H1 (cell line): ENCODE results near the gene CDCA4. TPM values are rescaled to one million over a fixed set of nuclear protein-coding genes. Genes with fewer than 3 reads are reported as not detected.

ENCODE experiments used
- CTCF ChIA-PET: fragments of 300-600 bp; sonication (Branson Sonifier 250); formaldehyde crosslinking; loops from one replicate; lab custom pipeline; 2021; ENCODE audit not compliant: partially characterized antibody; lab: Charles Lee
- POLR2A ChIA-PET: fragments of 300-600 bp; sonication (Branson Sonifier 250); formaldehyde crosslinking; loops from one replicate; lab custom pipeline; 2021; ENCODE audit warnings: inconsistent platforms; ENCODE audit not compliant: partially characterized antibody; lab: Charles Lee
- DNase-seq, 2 experiments: peaks; one replicate each; pipeline versions ENCODE4 v3.0.0 to v3.0.0-alpha.2; 2010 to 2022; ENCODE audit warnings: low spot score in 2 of 2, low read depth in 1 of 2, mixed read lengths in 1 of 2
- FAIRE-seq: peaks from 2 replicates; lab custom pipeline; 2011; peaks lifted over from hg19 to GRCh38; lab: Jason Lieb, UNC
- H2AFZ ChIP-seq: 2 replicates; pipeline ENCODE4 v1.8.1; 2012; ENCODE audit warnings: low read length, inconsistent platforms
- H2AK5ac ChIP-seq: 2 replicates; pipeline ENCODE4 v1.6.1; 2013; ENCODE audit warnings: low read depth, low read length
- H2BK120ac ChIP-seq: replicated peaks from 2 replicates; pipeline ENCODE3; 2013; ENCODE audit warnings: low read depth, low read length, inconsistent platforms
- H2BK12ac ChIP-seq: 2 replicates; pipeline ENCODE4 v1.6.1; 2013; ENCODE audit warnings: low read depth, low read length
- H2BK15ac ChIP-seq: 2 replicates; pipeline ENCODE4 v1.6.1; 2013; ENCODE audit warnings: low read length
- H2BK20ac ChIP-seq: 2 replicates; pipeline ENCODE4 v1.6.1; 2013; ENCODE audit warnings: low read length
- H2BK5ac ChIP-seq: 2 replicates; pipeline ENCODE4 v1.6.1; 2013; ENCODE audit warnings: low read depth, low read length
- H3K14ac ChIP-seq: 2 replicates; pipeline ENCODE4 v1.6.1; 2013; ENCODE audit warnings: inconsistent platforms; ENCODE audit not compliant: insufficient read length
- H3K18ac ChIP-seq: 2 replicates; pipeline ENCODE4 v1.6.1; 2013; ENCODE audit warnings: low read length; ENCODE audit errors: extremely low read depth
- H3K23ac ChIP-seq: 2 replicates; pipeline ENCODE4 v1.6.1; 2013; ENCODE audit warnings: inconsistent platforms; ENCODE audit not compliant: insufficient read length
- H3K23me2 ChIP-seq: 2 replicates; pipeline ENCODE4 v1.6.1; 2013; ENCODE audit warnings: low read depth, low read length
- H3K27ac ChIP-seq: 2 replicates; pipeline ENCODE4 v1.6.1; 2011; ENCODE audit warnings: low read depth, low read length, inconsistent platforms
- H3K27me3 ChIP-seq, 4 experiments: replicated peaks in 1 of 4; 1 replicate in 1 of 4; 2 replicates in 3 of 4; pipeline versions ENCODE4 v1.6.1 to v1.8.1; 2011 to 2013; ENCODE audit warnings: low read length in 3 of 4, mild to moderate bottlenecking in 3 of 4, inconsistent platforms in 2 of 4, mixed read lengths in 2 of 4, moderate library complexity in 1 of 4; ENCODE audit not compliant: control insufficient read depth in 3 of 4, insufficient read depth in 3 of 4; ENCODE audit errors: extremely low read depth in 1 of 4
- H3K36me3 ChIP-seq, 4 experiments: 2 replicates each; pipeline versions ENCODE4 v1.6.1 to v1.8.1; 2011 to 2013; ENCODE audit warnings: mild to moderate bottlenecking in 4 of 4, low read length in 3 of 4, moderate library complexity in 2 of 4, control low read depth in 1 of 4, inconsistent platforms in 1 of 4; ENCODE audit not compliant: insufficient read depth in 4 of 4, control insufficient read depth in 2 of 4
- H3K4ac ChIP-seq: replicated peaks from 2 replicates; pipeline ENCODE3; 2013; ENCODE audit warnings: low read length, low read depth, mixed read lengths, inconsistent platforms; ENCODE audit not compliant: insufficient read length
- H3K4me1 ChIP-seq, 4 experiments: replicated peaks in 1 of 4; 1 replicate in 1 of 4; 2 replicates in 3 of 4; pipeline versions ENCODE4 v1.6.1 to v1.8.1; 2011 to 2013; ENCODE audit warnings: low read length in 3 of 4, inconsistent platforms in 2 of 4, mixed read lengths in 1 of 4; ENCODE audit not compliant: insufficient read depth in 4 of 4, control insufficient read depth in 3 of 4
- H3K4me2 ChIP-seq, 2 experiments: 2 replicates each; pipeline versions ENCODE4 v1.6.1 to v1.8.1; 2011 to 2013; ENCODE audit warnings: low read depth in 2 of 2, low read length in 2 of 2, control low read depth in 1 of 2, inconsistent platforms in 1 of 2, mild to moderate bottlenecking in 1 of 2; ENCODE audit not compliant: insufficient read depth in 1 of 2
- H3K4me3 ChIP-seq, 4 experiments: fragments of 200-600, 300-600 bp in 1 of 4; sonication (generic), shearing (Covaris generic), sonication (Bioruptor Twin) in 1 of 4; 2 replicates each; pipeline versions ENCODE4 v1.5.1 to v1.8.1; 2011 to 2016; ENCODE audit warnings: low read length in 4 of 4, low read depth in 3 of 4, control low read depth in 2 of 4, inconsistent platforms in 2 of 4, mild to moderate bottlenecking in 2 of 4, mixed read lengths in 1 of 4, moderate library complexity in 1 of 4; ENCODE audit not compliant: insufficient read depth in 2 of 4; ENCODE audit errors: extremely low read depth in 1 of 4
- H3K56ac ChIP-seq: replicated peaks from 2 replicates; pipeline ENCODE3; 2013; ENCODE audit warnings: low read depth, mild to moderate bottlenecking, mixed read lengths, low read length, inconsistent platforms; ENCODE audit not compliant: insufficient read length
- H3K79me1 ChIP-seq: 2 replicates; pipeline ENCODE4 v1.6.1; 2013; ENCODE audit warnings: low read depth, low read length, control low read depth
- H3K79me2 ChIP-seq, 2 experiments: 2 replicates each; pipeline versions ENCODE4 v1.6.1 to v1.8.1; 2012 to 2013; ENCODE audit warnings: low read length in 2 of 2, mild to moderate bottlenecking in 2 of 2, inconsistent platforms in 1 of 2; ENCODE audit not compliant: insufficient read depth in 2 of 2, control insufficient read depth in 1 of 2
- H3K9ac ChIP-seq, 4 experiments: replicated peaks in 1 of 4; 1 replicate in 1 of 4; 2 replicates in 3 of 4; pipeline versions ENCODE4 v1.6.1 to v1.8.1; 2011 to 2013; ENCODE audit warnings: low read depth in 3 of 4, low read length in 3 of 4, control low read depth in 2 of 4, mild to moderate bottlenecking in 2 of 4, moderate library complexity in 2 of 4, inconsistent platforms in 1 of 4; ENCODE audit errors: extremely low read depth in 1 of 4
- H3K9me3 ChIP-seq, 2 experiments: 2 replicates each; pipeline versions ENCODE4 v1.6.1 to v1.8.1; 2012 to 2013; ENCODE audit warnings: mild to moderate bottlenecking in 2 of 2, moderate library complexity in 2 of 2, control low read depth in 1 of 2, inconsistent platforms in 1 of 2, low read depth in 1 of 2, low read length in 1 of 2, mixed read lengths in 1 of 2; ENCODE audit not compliant: insufficient read depth in 2 of 2
- H4K20me1 ChIP-seq, 2 experiments: replicated peaks in 1 of 2; 2 replicates each; pipeline versions ENCODE3 to v1.8.1; 2011 to 2013; ENCODE audit warnings: inconsistent platforms in 2 of 2, low read length in 2 of 2, mild to moderate bottlenecking in 1 of 2; ENCODE audit not compliant: insufficient read depth in 2 of 2, control insufficient read depth in 1 of 2
- H4K5ac ChIP-seq: 2 replicates; pipeline ENCODE4 v1.6.1; 2013; ENCODE audit warnings: low read length, low read depth, mixed read lengths, inconsistent platforms; ENCODE audit not compliant: insufficient read length
- H4K8ac ChIP-seq: 2 replicates; pipeline ENCODE4 v1.8.0; 2013; ENCODE audit warnings: mild to moderate bottlenecking, moderate library complexity, low read length, inconsistent platforms; ENCODE audit not compliant: insufficient read depth; ENCODE audit errors: extremely low read depth
- H4K91ac ChIP-seq: replicated peaks from 2 replicates; pipeline ENCODE3; 2013; ENCODE audit warnings: low read length, mixed read lengths, inconsistent platforms; ENCODE audit not compliant: insufficient read length
- BCL11A ChIP-seq, 2 experiments: IDR thresholded peaks; one replicate each; pipeline ENCODE4 v1.6.1; 2011; ENCODE audit warnings: low read depth in 2 of 2, low read length in 2 of 2, mild to moderate bottlenecking in 2 of 2
- BRCA1 ChIP-seq: IDR thresholded peaks from 2 replicates; pipeline ENCODE4 v1.6.1; 2012; ENCODE audit warnings: low read depth, low read length, improper control_type of control experiment
- CBX5 ChIP-seq: fragments of 300-800, 300-1000 bp; sonication (generic); IDR thresholded peaks from 2 replicates; pipeline ENCODE4 v1.7.1; 2016; ENCODE audit warnings: antibody characterized with exemption, low read length, low read depth
- CEBPB ChIP-seq: IDR thresholded peaks from 2 replicates; pipeline ENCODE4 v1.6.1; 2012; ENCODE audit warnings: low read depth, low read length
- GTF2F1 ChIP-seq: IDR thresholded peaks from 2 replicates; pipeline ENCODE4 v1.6.1; 2012; ENCODE audit warnings: low read depth, low read length, improper control_type of control experiment, borderline replicate concordance
- KDM5A ChIP-seq: fragments of 200-600 bp; IDR thresholded peaks from 2 replicates; pipeline ENCODE4 v1.7.1; 2012; ENCODE audit warnings: mild to moderate bottlenecking, low read length, inconsistent platforms, mixed read lengths
- PHF8 ChIP-seq: fragments of 200-600 bp; sonication (generic); conservative IDR thresholded peaks from 2 replicates; pipeline ENCODE4 v1.7.1; 2012; ENCODE audit warnings: low read depth, mild to moderate bottlenecking, inconsistent platforms, low read length, moderate library complexity
- RFX5 ChIP-seq: IDR thresholded peaks from 2 replicates; pipeline ENCODE4 v1.6.1; 2011; ENCODE audit warnings: low read depth, low read length, improper control_type of control experiment, borderline replicate concordance
- RNF2 ChIP-seq: fragments of 200-900, 300-1000 bp; sonication (generic); IDR thresholded peaks from 2 replicates; pipeline ENCODE4 v1.7.1; 2016; ENCODE audit warnings: borderline replicate concordance, low read depth, mild to moderate bottlenecking, antibody characterized with exemption, low read length; ENCODE audit not compliant: poor library complexity, severe bottlenecking; ENCODE audit errors: missing control alignments
- SIX5 ChIP-seq: IDR thresholded peaks from 2 replicates; pipeline ENCODE4 v1.6.1; 2011; ENCODE audit warnings: mild to moderate bottlenecking, low read depth, low read length
- YY1 ChIP-seq: IDR thresholded peaks from 2 replicates; pipeline ENCODE4 v1.6.1; 2011; ENCODE audit warnings: low read depth, mild to moderate bottlenecking, low read length
- WGBS, 2 experiments: shearing (Covaris generic) in 1 of 2; methylation state at CpG; one replicate each; pipeline versions ENCODE4 v1.1.6 to v1.1.7; 2013 to 2015; ENCODE audit warnings: low lambda C conversion rate in 2 of 2, mixed read lengths in 2 of 2, inconsistent platforms in 1 of 2, low coverage in 1 of 2, missing lambda C conversion rate in 1 of 2; ENCODE audit not compliant: insufficient replicate concordance in 2 of 2, insufficient coverage in 1 of 2, insufficient read length in 1 of 2; ENCODE audit errors: extremely low coverage in 1 of 2, missing lambda C conversion rate in 1 of 2; 5-methylcytosine and 5-hydroxymethylcytosine counted together
- polyA plus RNA-seq, 7 experiments: library from polyadenylated mRNA; depleted of rRNA in 3 of 7; stranded (reverse) in 5 of 7; unstranded in 2 of 7; fragments of >200 nt in 5 of 7; fragments of 200-250 nt in 2 of 7; gene quantifications; 1 replicate in 5 of 7; 2 replicates in 1 of 7; 4 replicates in 1 of 7; pipeline versions ENCODE4 v1.2.1 to v1.2.3, GENCODE V29; 2011 to 2013; ENCODE audit warnings: missing spikeins in 2 of 7, mixed read lengths in 2 of 7
- total RNA-seq: library from RNA; stranded (reverse); fragmentation: NEBNext Ultra II Directional; extraction: Animal tissue kit (Norgen Biotek cat#: 25700); gene quantifications from 2 replicates; pipeline ENCODE4 v1.2.1, GENCODE V29; 2021
- TF ChIP-seq, protein P1 (sequence below): IDR thresholded peaks from 2 replicates; pipeline ENCODE4 v1.6.1; 2012; ENCODE audit warnings: inconsistent platforms

Gene CDCA4
- total and polyA plus RNA-seq, 2 of the 8 experiments (the other 6 are each of a cell fraction or from before 2014, with no cell fraction given), result 49.9 to 62.4 TPM

DNA sequence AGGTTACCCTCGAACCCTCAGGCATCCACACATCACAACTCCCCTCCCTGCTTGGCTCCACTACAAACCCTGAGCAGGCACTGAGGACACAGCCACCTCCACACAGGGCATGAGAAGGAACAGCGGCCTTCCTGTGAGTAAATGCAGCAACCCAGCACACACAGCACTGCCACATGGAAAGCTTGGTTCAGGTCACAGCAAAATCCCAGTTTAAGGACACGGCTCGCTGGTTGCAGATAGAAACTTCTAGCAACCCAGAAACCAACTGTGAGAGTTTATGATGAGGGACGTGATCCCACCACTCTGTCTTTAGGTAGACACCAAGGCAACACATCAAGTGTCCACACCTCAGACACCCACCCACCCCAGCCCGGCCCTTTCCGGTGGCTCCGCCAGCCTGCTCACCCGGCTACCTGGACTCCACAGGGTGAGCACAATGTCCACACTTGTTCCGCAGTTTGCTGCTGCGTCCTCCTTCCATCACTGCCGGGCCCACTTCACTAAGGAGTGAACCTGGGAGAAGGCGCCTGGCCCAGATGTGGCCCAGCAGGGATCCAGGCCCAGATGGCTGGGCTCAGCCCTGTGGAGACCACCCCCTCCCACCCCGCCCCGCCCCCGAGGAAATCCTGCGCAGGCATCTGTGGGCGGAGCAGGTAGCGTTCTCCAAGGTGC, 13.2 kb downstream of the CDCA4 start:
- no peak overlapping the region for H2BK120ac ChIP-seq
- peaks cover 3 to 26% of the 10 kb centered on the region in 2 experiments; a peak in 3 of 4 replicates for H3K79me2 ChIP-seq
- no peak overlapping the region for H4K5ac ChIP-seq
- DNase-seq (no peak), FAIRE-seq (no peak)
- H3K4me3 ChIP-seq, result no peak overlapping the region
- no peak overlapping the region for H3K4me2 ChIP-seq
- H2AFZ ChIP-seq, result no peak overlapping the region
- H3K27ac ChIP-seq, result no peak overlapping the region
- no peak overlapping the region for H4K91ac ChIP-seq
- H3K27me3 ChIP-seq, result no peaks in the 10 kb centered on the region
- no peak overlapping the region for H3K56ac ChIP-seq
- H3K23me2 ChIP-seq, result no peaks in the 10 kb centered on the region
- peaks cover 21 to 39% of the 10 kb centered on the region in 2 experiments for H4K20me1 ChIP-seq
- H3K23ac ChIP-seq, result no peak overlapping the region
- WGBS, 2 experiments, result 87% methylated on average over 14 of the region's 19 CpGs; no CpG with 5 or more reads in 1 of the 2 experiments
- no peak overlapping the region for H2BK12ac ChIP-seq
- no peak overlapping the region for H3K4ac ChIP-seq
- CTCF ChIA-PET, result interaction anchor here (1.6 to 1.7 kb wide), 2 partner anchors 29 to 38 kb away, joined by 3 to 6 read pairs; no protein-coding TSS in a partner anchor
- H3K36me3 ChIP-seq, result peaks cover 12 to 35% (median 25%) of the 10 kb centered on the region in 4 experiments; a peak in 7 of 8 replicates
- no peak overlapping the region for H2BK5ac ChIP-seq
- peaks cover 6% of the 10 kb centered on the region for H3K79me1 ChIP-seq
- H3K4me1 ChIP-seq, result peaks cover 0 to 2% (median 0%) of the 10 kb centered on the region in 4 experiments; a peak in 1 of 7 replicates
- H3K9me3 ChIP-seq, result no peaks in the 10 kb centered on the region
- no peak overlapping the region for H2BK15ac ChIP-seq
- POLR2A ChIA-PET, result interaction anchor here (1.5 to 2.7 kb wide), 2 partner anchors 11 to 22 kb away, joined by 3 to 7 read pairs; partner anchors contain the start of gene CLBA1
- H3K14ac ChIP-seq, result no peak overlapping the region
- no peak overlapping the region for H3K9ac ChIP-seq
- H3K18ac ChIP-seq, result no peak overlapping the region
- H2BK20ac ChIP-seq, result no peak overlapping the region
- H2AK5ac ChIP-seq, result no peak overlapping the region
- no peak overlapping the region; the same call in 1 of the 2 replicates for H4K8ac ChIP-seq
- TF ChIP-seq SIX5 (no peak), RNF2 (no peak), KDM5A (no peak), BCL11A (IDR thresholded peaks at IDR 0.05; ENCODE audit: low read depth in 2 of 2, low read length in 2 of 2) (no peak), YY1 (no peak), CEBPB (no peak), CBX5 (no peak), PHF8 (no peak), RFX5 (no peak), BRCA1 (no peak), GTF2F1 (no peak)
- TF ChIP-seq, protein P1, sequence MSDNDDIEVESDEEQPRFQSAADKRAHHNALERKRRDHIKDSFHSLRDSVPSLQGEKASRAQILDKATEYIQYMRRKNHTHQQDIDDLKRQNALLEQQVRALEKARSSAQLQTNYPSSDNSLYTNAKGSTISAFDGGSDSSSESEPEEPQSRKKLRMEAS, result no peak
